ENCODE results near the gene C2CD5.

The C2CD5 gene

DNA sequence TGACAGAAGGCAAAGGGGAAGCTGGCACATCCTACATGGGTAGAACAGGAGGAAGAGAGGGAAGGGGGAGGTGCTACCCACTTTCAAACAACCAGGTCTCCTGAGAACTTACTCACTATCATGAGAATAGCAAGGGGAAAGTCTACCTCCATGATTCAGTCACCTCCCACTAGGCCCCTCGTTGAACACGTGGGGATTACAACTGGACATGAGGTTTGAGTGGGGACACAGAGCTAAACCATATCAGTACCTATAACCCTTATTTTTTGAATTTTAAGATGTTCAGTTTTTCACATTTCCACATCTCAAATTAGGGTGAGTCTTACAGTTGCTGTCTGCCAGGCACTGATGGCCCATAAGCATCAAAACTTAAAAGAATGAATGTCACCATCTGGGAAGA is 129.6 kb downstream of the C2CD5 start:
- peak overlapping the region; percentile 82 for H3K27ac ChIP-seq
- TF ChIP-seq ZFX (IDR thresholded peaks at IDR 0.05; ENCODE audit: borderline replicate concordance): no peak
- TF ChIP-seq, protein P1, sequence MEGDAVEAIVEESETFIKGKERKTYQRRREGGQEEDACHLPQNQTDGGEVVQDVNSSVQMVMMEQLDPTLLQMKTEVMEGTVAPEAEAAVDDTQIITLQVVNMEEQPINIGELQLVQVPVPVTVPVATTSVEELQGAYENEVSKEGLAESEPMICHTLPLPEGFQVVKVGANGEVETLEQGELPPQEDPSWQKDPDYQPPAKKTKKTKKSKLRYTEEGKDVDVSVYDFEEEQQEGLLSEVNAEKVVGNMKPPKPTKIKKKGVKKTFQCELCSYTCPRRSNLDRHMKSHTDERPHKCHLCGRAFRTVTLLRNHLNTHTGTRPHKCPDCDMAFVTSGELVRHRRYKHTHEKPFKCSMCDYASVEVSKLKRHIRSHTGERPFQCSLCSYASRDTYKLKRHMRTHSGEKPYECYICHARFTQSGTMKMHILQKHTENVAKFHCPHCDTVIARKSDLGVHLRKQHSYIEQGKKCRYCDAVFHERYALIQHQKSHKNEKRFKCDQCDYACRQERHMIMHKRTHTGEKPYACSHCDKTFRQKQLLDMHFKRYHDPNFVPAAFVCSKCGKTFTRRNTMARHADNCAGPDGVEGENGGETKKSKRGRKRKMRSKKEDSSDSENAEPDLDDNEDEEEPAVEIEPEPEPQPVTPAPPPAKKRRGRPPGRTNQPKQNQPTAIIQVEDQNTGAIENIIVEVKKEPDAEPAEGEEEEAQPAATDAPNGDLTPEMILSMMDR (IDR thresholded peaks at IDR 0.05): no peak

DNA sequence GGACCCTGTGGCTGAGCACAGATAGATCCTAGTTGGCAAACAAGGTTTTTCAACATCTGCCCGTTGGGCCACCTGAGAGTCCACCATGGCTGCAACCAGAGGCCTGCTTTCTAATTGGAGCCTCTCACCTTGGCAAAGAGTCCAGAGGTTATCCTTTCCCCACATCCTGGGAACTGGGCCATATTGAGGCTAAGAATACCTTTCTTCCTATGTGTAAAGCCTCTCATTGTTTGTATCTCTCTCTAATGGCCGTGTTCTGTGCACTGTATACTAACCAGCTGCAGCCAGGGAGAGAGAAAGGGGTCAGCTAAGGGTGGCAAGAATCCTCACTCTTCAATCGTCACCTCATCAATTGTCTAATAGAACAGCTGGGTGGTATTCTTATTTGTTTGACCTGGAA is 130.8 kb downstream of the C2CD5 start:
- TF ChIP-seq ZFX (IDR thresholded peaks at IDR 0.05; ENCODE audit: borderline replicate concordance): no peak
- TF ChIP-seq, protein P1 (IDR thresholded peaks at IDR 0.05): no peak
- H3K27ac ChIP-seq: no peak overlapping the region

DNA sequence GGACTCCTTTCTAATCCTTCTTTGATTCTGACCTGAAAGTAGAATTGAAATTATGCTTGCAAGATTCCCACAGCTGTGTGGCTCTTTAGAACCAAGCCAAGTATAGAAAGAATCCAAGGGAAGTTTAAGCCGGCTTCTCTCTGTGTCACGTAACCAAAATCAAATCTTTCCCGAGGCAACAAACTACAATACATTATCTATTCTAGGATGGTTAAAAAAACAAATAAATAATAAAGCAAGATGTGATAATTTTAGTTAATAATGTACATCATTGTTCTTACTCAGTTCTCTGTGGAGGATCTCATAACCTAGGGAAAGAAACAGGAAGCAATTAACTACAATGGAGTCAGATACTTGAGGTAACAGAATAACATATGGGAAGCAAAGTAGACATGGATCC is 131.8 kb downstream of the C2CD5 start:
- TF ChIP-seq, protein P1 (IDR thresholded peaks at IDR 0.05): no peak
- no peak for TF ChIP-seq ZFX (IDR thresholded peaks at IDR 0.05; ENCODE audit: borderline replicate concordance)
- H3K27ac ChIP-seq: no peak overlapping the region

DNA sequence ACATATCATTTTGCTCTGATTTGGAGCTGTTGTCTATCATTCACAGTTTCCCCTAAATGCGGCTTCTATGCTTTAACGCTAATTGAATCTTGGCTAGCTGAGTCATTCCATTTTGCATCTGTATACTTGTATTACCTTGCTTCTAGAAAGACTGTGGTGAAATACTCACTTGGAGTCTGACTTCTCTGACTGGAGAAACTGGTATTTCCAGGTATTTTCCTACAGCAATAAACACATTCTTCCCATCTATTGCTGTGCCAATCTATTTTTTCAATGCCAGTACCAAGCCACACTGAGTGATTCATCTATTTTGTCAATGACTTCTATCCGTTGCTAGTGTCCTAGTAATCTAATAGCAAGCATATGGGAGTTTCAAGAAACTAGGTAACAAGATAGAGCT is 133.9 kb downstream of the C2CD5 start:
- peak overlapping the region; percentile 24; the same call in 1 of the 2 replicates for H3K27ac ChIP-seq
- TF ChIP-seq, protein P1 (IDR thresholded peaks at IDR 0.05): no peak
- no peak for TF ChIP-seq ZFX (IDR thresholded peaks at IDR 0.05; ENCODE audit: borderline replicate concordance)

DNA sequence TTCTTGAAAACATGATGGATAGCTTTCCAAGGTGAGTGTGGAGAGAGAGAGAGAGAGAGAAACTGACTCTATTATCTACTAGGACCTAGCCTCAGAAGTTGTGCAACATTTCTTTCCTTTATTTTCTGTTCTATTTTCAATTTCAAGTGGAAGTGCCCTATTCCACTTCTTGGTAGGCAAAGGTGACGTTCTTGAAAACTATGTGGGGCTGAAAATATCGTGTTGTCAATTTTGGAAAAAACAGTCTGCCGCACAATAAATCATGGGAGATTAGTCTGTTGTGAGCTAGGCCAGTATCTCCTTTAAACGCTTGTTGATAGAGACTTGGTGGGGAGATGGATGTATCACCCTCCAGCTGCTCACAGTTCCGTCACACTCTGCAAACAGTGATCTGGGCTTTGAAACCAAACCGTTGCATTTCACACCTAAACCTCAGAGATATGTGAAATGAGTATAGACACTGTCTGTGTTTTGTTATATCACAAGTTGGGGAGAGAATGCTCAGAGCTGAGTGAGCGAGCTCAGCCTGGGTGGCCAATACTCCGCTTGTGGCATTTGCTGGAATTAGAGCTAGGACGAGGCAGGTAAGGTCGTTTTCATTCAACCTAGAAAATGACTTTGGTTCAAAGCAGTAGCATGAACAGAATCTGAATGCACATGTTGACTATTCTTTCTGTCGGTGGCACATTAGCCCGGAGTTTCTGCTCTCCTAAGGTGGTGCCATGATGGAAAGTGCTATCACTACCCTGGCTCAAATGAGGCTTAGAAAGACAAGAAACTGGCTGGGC is 134.8 kb downstream of the C2CD5 start:
- TF ChIP-seq, protein P1 (IDR thresholded peaks at IDR 0.05): no peak
- TF ChIP-seq ZFX (IDR thresholded peaks at IDR 0.05; ENCODE audit: borderline replicate concordance): no peak
- H3K27ac ChIP-seq: no peak overlapping the region

DNA sequence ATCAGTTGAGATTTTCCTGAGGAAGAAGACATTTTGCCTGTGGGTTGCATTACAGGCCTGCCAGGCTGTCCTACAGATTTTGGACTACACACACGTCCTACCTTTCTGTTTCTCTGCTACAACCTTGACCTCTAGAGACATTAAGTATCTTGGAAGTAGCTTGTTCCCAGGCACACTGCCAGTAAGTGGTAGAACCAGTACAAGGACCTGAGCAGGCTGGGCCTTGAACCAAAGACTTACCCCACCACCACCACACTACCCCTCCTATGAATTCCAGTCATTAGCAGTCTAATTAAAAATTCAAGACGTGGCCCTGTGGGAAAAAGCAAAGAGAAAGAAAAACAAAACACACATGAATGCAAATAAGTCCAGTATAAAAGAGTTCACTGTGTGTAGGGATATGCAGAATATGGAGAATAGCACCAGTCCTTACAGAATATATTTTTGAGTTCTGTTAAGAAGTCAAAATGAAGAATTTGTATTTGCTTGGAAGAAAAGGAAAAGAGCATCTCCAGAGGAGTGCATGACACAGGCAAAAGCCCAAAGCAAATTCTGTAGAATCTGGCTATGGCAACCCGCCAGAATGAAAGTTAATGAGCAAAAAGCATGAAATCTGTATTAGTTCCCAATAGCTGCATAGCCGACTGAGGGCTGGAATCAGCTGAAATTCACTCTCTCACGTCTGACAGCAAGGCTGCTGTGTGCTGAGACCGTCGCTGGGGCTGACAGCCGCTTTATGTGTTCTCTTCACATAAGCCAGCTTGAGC is 135.5 kb downstream of the C2CD5 start:
- TF ChIP-seq ZFX (IDR thresholded peaks at IDR 0.05; ENCODE audit: borderline replicate concordance): no peak
- TF ChIP-seq, protein P1 (IDR thresholded peaks at IDR 0.05): no peak
- peak overlapping the region; percentile 17; the same call in 1 of the 2 replicates for H3K27ac ChIP-seq

DNA sequence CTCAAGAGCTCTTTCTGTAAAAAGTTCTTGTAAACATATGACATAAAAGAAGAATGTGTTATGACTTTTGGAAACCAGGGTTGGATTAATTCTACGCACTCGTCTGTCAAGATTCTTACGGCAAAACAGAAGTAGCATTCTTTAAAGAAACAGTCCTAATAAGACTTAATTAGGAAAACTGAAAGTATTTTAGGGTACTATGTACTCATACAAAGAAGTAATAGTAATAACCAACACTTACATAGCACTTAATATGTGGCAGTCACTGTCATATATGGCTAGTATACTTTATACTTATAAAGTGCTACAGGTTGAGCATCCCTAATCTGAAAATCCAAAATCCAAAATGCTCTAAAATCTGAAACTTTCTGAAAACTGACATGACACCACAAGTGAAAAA is 136.9 kb downstream of the C2CD5 start:
- H3K27ac ChIP-seq: no peak overlapping the region

More for the DNA sequence above, 136.9 kb downstream of the C2CD5 start:
- no peak for TF ChIP-seq ZFX (IDR thresholded peaks at IDR 0.05; ENCODE audit: borderline replicate concordance)
- TF ChIP-seq, protein P1 (IDR thresholded peaks at IDR 0.05): no peak
